BJ (cell line): ENCODE data around the gene SNX30. TPM values are rescaled to one million over a fixed set of nuclear protein-coding genes. Genes with fewer than 3 reads are reported as not detected.

Experiments used
- CTCF ChIA-PET: fragments of 350-600 bp; formaldehyde crosslinking; extraction: SDS; loops from one replicate; lab custom pipeline; 2021; ENCODE audit warnings: antibody characterized with exemption, inconsistent platforms; lab: Yijun Ruan, JAX
- POLR2A ChIA-PET: fragments of 300-600 bp; sonication (Branson Sonifier 250); formaldehyde crosslinking; extraction: SDS; loops from one replicate; lab custom pipeline; 2021; ENCODE audit warnings: antibody characterized with exemption; lab: Charles Lee
- DNase-seq: peaks from one replicate; pipeline ENCODE4 v3.0.0-alpha.2; 2011; ENCODE audit warnings: low read depth
- H3K27me3 ChIP-seq: 2 replicates; pipeline ENCODE4 v1.6.0; 2011; ENCODE audit warnings: low read length; ENCODE audit not compliant: control insufficient read depth, insufficient read depth
- H3K36me3 ChIP-seq: 2 replicates; pipeline ENCODE4 v1.5.1; 2011; ENCODE audit warnings: low read length; ENCODE audit not compliant: control insufficient read depth, insufficient read depth
- H3K4me3 ChIP-seq: 2 replicates; pipeline ENCODE4 v1.5.1; 2011; ENCODE audit warnings: low read depth, mild to moderate bottlenecking, control low read depth, low read length
- polyA plus RNA-seq: library from polyadenylated mRNA; depleted of rRNA; stranded (reverse); fragments of >200 nt; gene quantifications from 2 replicates; pipeline ENCODE4 v1.2.3, GENCODE V29; 2011
- TF ChIP-seq, protein P1 (sequence below): IDR thresholded peaks from 2 replicates; pipeline ENCODE4 v1.5.1; 2011; ENCODE audit warnings: low read depth, mild to moderate bottlenecking, control low read depth, inconsistent platforms, low read length, moderate library complexity; ENCODE audit not compliant: insufficient read depth

The SNX30 gene
- polyA plus RNA-seq, 1 experiment: 6.1 TPM

DNA sequence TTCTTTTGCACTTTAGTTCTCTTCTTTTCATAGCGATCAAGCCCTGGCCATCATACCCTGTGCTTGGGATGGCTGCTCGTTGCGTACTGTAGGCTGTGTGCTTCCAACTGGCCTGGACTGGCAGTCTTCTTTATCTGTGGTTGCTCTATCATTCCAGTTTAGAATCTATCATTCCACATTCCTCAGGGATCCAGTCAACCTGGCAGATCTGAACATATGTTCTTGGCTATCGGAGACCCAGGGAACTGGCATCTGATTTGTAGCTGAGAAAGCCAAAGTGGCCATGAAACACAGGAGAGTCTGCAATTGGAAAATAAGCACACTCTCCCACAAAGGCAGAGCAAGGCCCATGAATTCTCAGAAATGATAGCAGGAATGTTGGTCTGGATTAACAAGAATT, 162.8 kb downstream of the SNX30 start:
- ChIA-PET CTCF (interaction anchor here (3.5 kb wide), 1 partner anchor 10 kb away, joined by 13 read pairs; no protein-coding TSS in a partner anchor), POLR2A (no interaction called here)
- DNase-seq: no peak

DNA sequence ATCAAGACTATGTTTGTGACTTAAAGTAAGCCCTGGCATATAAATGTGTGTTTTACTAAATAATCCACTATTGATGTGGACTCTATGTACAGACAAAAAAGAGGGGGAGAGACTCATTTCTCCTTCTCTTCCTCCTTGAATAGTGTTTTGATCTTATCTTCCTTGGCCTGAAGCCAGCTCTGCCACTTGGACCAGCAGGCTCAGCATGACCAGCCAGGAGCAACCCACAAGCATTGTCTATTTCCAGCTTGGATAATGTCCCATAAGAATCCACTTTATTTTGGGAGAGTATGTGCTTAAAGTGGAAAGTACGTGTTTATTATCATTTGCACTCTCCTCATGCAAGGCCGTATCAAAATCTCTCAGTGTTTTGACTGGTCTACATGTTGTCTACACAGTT, 164.0 kb downstream of the SNX30 start:
- Histone ChIP-seq H3K36me3 (no peaks in the 10 kb centered on the region), H3K27me3 (peaks cover 6% of the 10 kb centered on the region), H3K4me3 (no peak overlapping the region)
- POLR2A ChIA-PET: no interaction called here
- TF ChIP-seq, protein P1, sequence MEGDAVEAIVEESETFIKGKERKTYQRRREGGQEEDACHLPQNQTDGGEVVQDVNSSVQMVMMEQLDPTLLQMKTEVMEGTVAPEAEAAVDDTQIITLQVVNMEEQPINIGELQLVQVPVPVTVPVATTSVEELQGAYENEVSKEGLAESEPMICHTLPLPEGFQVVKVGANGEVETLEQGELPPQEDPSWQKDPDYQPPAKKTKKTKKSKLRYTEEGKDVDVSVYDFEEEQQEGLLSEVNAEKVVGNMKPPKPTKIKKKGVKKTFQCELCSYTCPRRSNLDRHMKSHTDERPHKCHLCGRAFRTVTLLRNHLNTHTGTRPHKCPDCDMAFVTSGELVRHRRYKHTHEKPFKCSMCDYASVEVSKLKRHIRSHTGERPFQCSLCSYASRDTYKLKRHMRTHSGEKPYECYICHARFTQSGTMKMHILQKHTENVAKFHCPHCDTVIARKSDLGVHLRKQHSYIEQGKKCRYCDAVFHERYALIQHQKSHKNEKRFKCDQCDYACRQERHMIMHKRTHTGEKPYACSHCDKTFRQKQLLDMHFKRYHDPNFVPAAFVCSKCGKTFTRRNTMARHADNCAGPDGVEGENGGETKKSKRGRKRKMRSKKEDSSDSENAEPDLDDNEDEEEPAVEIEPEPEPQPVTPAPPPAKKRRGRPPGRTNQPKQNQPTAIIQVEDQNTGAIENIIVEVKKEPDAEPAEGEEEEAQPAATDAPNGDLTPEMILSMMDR: no peak
- no peak for DNase-seq
- CTCF ChIA-PET: interaction anchor here (3.5 kb wide), 1 partner anchor 11 kb away, joined by 13 read pairs; no protein-coding TSS in a partner anchor

More for the DNA sequence above, 162.8 kb downstream of the SNX30 start:
- TF ChIP-seq, protein P1: no peak
- Histone ChIP-seq H3K4me3 (no peak overlapping the region), H3K27me3 (peaks cover 6% of the 10 kb centered on the region), H3K36me3 (no peaks in the 10 kb centered on the region)

DNA sequence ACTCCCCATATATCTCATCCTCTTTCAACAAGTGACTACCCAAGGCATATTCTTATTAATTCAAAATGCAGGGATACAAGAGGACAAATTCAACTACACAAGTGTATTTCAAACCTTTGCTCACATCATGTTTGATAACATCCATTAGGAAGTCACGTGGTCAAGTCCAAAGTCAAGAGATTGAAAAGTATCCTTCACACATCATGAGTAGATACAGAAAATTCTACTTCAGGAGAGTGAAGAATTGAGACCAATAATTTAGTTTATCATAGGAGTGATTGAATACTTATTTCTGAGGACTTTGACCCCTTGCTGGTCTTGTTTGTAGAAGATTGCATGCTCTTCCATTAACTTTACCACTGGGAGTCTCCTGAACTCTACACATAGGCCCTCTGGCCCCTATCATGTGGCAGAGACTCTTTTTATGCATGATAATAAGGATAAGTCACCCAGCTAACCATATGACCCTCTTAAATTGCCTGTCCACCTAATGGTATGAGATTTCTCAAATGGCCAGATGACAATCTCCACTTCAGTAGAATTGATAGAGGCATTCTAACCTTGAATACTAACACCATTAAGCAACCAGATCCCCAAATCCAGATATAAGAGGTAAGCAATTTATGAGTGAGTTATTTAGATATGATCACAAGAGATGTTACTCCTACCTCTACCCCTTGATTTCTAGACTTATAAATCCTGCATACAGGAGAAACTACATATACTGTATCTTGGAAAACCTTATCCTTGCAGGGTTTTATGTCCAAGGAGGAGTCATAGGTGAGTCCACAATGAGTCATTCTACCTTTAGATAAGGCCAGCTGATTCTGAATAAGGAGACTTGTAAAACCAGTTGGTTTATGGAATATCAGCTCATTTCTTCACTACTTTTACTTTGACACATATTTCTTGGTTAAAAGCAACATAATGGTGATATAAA, 166.8 kb downstream of the SNX30 start:
- CTCF ChIA-PET: interaction anchor here (1.1 to 1.5 kb wide), 2 partner anchors 12 to 20 kb away, joined by 3 read pairs; no protein-coding TSS in a partner anchor
- Histone ChIP-seq H3K36me3 (no peaks in the 10 kb centered on the region), H3K4me3 (no peak overlapping the region), H3K27me3 (peaks cover 4% of the 10 kb centered on the region; the same call in 1 of the 2 replicates)
- POLR2A ChIA-PET: no interaction called here
- DNase-seq: no peak
- TF ChIP-seq, protein P1: no peak

DNA sequence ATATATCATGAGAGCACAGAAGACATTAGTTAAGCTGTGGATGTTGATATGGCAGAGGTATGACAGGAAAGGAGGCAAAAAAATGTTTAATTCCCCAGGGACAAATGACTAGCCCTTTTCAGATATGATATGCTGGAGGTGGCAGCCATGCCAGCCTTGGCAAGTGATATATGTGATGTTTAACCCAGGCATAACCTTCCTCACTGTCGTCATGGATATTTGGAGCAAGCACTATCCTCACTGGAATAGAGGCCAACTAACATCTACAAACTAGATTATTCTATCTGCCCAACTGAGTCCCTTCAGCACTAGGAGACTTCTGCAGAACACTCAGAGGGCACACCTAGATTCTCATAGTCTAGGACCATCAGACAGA, 167.4 kb downstream of the SNX30 start:
- CTCF ChIA-PET: interaction anchor here (1.1 to 1.5 kb wide), 2 partner anchors 13 to 20 kb away, joined by 3 read pairs; no protein-coding TSS in a partner anchor

DNA sequence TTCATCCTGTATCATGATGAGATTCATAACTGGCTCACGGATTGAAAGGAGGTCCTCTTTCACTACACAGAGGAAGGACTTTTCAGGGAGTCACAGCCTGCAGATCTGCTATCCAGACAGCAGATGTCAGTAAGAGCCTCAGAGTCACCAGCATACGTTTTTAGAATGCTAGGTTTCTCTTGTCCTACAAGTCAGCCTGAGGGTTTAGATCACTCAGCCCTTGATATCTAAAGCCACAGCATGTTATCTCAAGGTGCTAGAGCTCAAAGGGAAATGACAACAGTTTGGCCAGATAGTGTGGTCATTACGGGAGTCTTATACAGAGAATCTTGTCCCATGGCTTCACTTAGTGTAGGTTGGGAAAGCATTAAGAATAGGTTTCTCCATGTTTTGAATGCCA, 171.0 kb downstream of the SNX30 start:
- H3K27me3 ChIP-seq: peaks cover 4% of the 10 kb centered on the region
- no peak for DNase-seq
- H3K4me3 ChIP-seq: no peak overlapping the region
- TF ChIP-seq, protein P1: peak; percentile 63
- CTCF ChIA-PET: interaction anchor here (1.5 to 2.4 kb wide), 3 partner anchors 9 to 80 kb away, joined by 3 to 7 read pairs (median 5); no protein-coding TSS in a partner anchor
- POLR2A ChIA-PET: no interaction called here
- H3K36me3 ChIP-seq: no peaks in the 10 kb centered on the region

More for the DNA sequence above, 167.4 kb downstream of the SNX30 start:
- TF ChIP-seq, protein P1: no peak
- DNase-seq: no peak
- peaks cover 4% of the 10 kb centered on the region; the same call in 1 of the 2 replicates for H3K27me3 ChIP-seq
- POLR2A ChIA-PET: no interaction called here
- no peaks in the 10 kb centered on the region for H3K36me3 ChIP-seq
- H3K4me3 ChIP-seq: no peak overlapping the region
